ENCODE measurements around the gene ANKRD63.

ANKRD63 gene

DNA sequence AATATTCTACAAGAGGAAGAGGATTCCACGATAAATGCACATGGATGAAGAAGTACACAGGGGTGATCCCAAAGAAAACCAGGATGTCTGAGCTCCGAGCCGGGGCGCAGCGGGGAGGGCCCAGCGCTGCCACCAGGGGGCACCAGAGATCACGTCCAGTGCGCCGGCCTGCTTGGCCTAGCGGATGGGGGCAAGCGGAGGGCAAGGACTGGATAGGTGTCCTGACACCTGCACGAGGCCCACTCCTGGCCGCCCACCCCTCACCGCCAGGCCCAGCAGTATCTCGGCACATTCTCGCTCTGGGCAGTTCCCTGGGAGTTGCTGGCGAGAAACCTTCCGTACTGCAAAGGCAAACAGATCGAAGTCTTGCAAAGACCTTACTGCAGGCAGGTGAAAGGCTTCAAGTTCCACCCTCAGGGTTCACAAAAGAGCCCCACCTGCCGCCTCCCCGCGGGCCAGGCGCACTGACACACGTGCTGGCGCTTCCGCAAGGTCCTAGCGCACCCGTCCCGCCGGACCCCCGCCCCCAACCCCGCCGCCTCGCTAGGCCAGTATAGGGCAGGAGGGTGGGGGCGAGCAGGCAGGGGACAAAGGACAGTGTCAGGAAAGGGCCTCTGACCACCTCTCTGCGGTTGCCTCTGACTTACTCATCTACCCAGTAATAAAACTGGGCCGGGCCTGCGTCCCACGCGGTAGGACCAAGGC, 3.3 kb downstream of the ANKRD63 start:
- peak; percentile 85 for DNase-seq (ENCODE audit: low spot score)

DNA sequence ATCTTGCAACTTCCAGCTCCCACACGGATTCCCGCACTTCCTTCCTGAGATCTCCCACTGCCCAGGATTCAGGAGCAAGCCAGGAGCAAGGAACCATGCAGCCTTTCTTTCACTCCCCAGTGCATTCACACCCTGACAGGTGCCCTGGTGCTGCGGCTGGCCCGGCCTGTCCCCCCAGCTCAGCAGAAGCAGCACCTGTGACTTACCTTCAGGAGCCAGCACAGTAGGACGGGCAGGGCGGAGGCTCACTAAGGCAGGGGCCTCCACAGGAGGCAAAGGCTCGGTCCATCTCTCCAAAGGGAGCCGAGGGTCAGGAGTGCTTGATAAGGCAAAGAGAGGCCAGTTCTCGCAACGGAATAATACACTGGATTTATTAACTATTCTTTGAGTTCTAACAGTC, 4.8 kb downstream of the ANKRD63 start:
- DNase-seq (ENCODE audit: low spot score): no peak

DNA sequence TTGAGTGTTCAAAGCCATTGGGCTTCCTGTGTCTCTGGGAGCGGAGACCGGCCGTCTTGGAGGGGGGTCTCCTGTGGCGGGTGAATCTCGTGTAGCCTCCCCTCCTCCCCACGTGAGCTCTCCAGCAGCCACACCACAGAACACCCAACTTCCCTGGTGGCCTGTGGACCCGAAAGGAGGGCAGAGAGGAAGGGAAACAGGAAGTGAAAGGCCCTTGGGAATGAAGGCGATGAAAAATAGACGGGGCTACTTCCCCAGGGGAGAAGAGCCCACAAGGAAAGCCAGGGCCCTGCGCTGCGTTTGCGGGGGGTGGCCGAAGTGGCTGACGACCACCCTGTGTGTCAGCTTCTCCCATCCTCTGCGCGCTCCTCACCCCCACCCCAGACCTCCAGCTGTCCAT, 5.4 kb downstream of the ANKRD63 start:
- DNase-seq (ENCODE audit: low spot score): no peak

DNA sequence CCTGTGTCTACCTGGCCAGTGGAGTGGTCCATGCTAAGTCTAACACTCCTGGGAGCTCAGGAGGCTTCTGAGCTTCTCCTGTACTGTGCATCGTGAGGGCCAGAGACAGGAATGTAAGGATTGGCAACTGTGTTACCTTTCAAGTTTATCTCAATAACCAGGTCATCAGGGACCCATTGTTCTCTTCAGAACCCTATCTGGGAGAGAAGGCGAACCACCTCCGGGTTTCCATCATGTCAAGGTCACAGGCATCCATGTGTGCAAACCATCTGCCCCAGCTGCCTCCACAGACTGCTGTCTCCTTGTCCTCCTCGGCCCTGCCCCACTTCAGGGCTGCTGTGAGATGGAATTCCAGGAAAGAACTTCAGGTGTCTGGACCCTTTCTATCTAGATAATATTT, 5.9 kb downstream of the ANKRD63 start:
- no peak for DNase-seq (ENCODE audit: low spot score)

DNA sequence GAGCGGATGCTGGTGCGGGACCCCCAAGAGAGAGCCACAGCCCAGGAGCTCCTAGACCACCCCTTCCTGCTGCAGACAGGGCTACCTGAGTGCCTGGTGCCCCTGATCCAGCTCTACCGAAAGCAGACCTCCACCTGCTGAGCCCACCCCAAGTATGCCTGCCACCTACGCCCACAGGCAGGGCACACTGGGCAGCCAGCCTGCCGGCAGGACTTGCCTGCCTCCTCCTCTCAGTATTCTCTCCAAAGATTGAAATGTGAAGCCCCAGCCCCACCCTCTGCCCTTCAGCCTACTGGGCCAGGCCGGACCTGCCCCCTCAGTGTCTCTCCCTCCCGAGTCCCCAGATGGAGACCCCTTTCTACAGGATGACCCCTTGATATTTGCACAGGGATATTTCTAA, 6.9 kb downstream of the ANKRD63 start:
- DNase-seq (ENCODE audit: low spot score): no peak

DNA sequence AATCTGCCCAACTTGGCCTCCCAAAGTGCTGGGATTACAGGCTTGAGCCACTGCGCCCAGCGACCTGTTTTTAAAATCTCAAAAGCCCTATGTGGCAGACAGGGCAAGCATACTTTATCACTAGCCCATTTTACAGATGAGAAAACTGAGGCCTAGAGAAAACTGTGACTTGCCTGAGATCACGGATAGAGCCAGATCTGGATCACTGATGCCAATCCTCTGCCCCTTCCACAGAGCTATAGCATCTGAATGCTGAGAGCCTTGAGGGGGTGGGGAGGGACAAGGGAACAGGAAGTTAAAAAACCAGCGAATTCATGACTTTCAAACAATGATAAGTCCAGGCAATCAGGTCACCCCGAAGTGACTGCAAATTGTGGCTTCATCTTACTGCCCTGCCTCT, 7.3 kb downstream of the ANKRD63 start:
- DNase-seq (ENCODE audit: low spot score): no peak

DNA sequence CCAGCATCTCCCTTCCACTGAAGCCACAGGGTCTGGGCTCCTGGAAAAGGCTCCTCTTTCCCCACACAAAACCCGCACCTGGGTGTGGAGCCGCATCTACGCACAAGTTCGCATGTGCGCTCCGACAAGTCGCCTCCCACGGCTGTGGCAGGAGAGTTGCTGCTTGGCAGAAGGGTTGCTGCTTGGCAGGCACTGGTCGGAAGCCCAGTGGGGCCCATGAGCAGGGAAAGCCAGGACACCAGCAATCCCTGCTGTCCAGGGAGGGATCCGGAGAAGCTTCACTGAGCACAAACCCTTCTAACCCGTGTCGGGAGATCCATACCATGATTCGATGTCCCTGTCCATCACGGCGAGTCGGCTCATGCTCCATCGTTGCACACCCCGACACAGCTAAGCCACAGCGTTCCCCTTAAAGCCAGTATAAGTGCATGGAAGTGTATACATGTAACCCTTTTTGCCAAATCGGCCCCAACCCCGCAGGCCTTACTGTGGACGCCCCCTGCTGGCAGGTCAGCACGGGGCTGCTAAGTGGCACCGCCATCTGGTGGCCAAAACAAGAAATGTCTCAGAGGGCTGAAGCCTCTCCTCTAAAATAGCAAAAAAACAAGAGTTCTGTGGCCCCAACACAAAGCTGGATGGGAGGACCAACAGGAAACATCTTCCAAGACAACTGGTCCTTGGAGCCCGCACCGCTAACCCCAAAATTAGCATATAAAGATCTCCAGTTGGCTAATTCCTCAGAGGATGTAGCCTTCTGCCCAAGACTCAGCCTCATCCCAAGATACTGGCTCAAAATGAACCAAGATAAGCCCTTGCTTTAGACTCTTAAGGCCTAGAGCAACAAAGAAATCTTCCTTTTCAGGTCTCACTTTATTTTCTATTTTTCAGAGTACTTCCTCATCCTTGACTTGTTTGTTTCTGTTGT, 8.3 kb downstream of the ANKRD63 start:
- peak; percentile 83 for DNase-seq (ENCODE audit: low spot score)

GRCh38 chr15:40273428-40273827, 9.4 kb downstream of the ANKRD63 start:
- DNase-seq (ENCODE audit: low spot score): no peak

- DNase-seq (ENCODE audit: low spot score): no peak
Measured at GRCh38 chr15:40272485-40273056, 10.3 kb downstream of the ANKRD63 start.

GRCh38 chr15:40271685-40272484, 11.0 kb downstream of the ANKRD63 start:
- no peak for DNase-seq (ENCODE audit: low spot score)

- no peak for DNase-seq (ENCODE audit: low spot score)
Measured at GRCh38 chr15:40270246-40270995, 12.4 kb downstream of the ANKRD63 start.

- DNase-seq (ENCODE audit: low spot score): no peak
Measured at GRCh38 chr15:40269604-40270003, 13.3 kb downstream of the ANKRD63 start.

- DNase-seq (ENCODE audit: low spot score): no peak
Measured at GRCh38 chr15:40267670-40268069, 15.2 kb downstream of the ANKRD63 start.

DNA sequence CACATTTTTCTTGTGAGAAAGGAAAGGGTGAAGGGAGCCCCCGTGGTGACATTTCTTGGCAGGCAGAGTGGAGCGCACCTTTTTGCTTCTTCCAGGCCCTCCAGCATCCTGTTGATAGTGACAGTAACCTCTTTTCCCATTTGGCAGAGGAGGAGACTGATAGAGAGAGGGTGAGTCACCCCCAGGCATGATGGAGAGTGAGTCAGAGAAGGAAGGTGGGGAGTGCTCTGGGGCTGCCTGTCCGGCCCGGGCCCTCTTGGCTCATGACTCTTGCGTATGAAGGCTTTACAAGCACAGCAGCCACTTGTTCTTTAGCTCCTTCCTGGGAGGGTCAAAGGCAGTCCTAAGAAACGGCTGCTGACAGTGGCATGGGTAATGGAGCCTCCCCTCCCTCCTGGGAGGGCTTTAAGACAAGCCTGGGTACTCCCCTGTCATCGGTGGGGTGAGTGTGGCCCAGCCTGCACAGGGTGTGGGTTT, 16.0 kb downstream of the ANKRD63 start:
- no peak for DNase-seq (ENCODE audit: low spot score)

GRCh38 chr15:40265875-40266274, 17.0 kb downstream of the ANKRD63 start:
- DNase-seq (ENCODE audit: low spot score): no peak

- peak; percentile 58 for DNase-seq (ENCODE audit: low spot score)
Measured at GRCh38 chr15:40265355-40265754, 17.5 kb downstream of the ANKRD63 start.

DNA sequence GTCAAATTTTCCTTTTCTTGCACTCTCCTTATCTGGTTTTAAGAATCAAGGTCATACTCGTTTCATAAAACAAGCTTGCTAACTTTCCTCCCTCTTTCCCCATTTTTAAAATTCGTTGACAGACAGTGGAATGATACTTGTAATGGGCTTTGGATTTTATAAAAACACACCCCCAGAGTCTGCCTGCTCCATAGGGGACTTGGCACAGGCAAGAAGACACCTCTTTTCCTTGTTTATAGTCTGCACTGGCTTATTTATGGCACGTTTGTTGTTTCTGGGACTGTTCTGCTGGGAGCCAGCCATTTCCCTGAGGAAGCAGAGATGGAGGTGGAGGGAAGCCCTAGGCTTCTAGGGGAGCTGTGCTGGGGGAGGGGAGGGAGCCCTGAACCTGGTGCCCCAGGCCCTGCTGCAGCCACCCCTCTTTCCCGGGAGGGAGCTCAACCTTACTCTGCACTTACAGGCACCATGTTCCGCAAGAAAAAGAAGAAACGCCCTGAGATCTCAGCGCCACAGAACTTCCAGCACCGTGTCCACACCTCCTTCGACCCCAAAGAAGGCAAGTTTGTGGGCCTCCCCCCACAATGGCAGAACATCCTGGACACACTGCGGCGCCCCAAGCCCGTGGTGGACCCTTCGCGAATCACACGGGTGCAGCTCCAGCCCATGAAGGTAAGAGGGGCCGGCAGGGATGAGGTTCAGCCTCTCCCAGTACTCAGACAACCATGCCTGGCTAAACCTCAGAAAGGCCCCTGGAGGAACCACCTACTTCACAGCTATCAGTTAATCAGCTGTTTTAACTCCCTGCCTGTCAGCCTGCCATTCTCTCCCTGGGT, 18.3 kb downstream of the ANKRD63 start:
- no peak for DNase-seq (ENCODE audit: low spot score)

- no peak for DNase-seq (ENCODE audit: low spot score)
Measured at GRCh38 chr15:40263024-40263754, 19.7 kb downstream of the ANKRD63 start.

DNA sequence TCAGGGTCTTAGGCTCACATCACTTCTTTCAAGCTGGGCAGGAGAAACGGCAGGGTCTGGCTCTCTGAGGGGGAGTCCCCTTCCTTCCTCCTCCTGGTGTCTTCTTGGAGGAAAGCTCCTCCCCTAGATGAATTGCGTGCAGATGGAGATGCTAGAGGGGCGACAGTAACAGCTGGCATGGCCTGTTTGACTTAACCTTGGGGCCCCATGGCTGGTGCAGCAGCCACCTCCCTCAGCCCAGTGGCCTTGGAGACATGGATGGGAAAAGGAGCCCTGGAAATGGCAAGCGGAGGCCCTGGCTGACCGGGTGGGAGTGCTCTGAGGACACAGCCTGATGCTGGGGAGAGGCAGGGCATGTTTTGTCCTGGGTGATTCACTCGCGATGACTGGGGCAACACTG, 23.8 kb downstream of the ANKRD63 start:
- DNase-seq (ENCODE audit: low spot score): no peak

DNA sequence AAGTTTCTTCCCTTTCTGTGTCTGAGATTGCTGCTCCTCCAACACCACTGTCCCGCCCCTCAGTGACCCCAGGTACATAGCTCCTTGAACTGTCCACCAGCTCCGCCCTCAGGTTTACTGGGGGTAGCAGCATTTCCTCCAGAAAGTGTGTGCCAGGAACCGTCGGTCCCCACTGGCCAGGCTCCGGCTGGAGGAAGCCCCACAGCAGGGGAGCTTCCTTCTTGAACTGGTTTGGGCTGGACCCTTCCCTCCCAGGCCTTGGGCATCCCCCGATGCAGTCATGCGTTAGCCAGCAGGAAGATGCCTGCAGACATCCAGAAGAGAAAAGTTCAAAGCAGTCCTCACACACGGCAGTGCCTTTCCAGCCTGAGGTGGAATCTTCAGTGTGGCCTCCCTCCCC, 24.3 kb downstream of the ANKRD63 start:
- peak; percentile 58 for DNase-seq (ENCODE audit: low spot score)
